ENCODE measurements around the gene EPGN.

EPGN gene

GRCh38 chr4:74308215-74308614 lies at the start of gene EPGN:
Gene EPGN (plus strand): TSS chr4:74308470. CDS start chr4:74308534, 64 bp downstream.
- DNase-seq: no peak

GRCh38 chr4:74258963-74259362 lies 49.3 kb upstream of the EPGN start:
- no peak for DNase-seq

GRCh38 chr4:74260036-74260435 lies 48.2 kb upstream of the EPGN start:
- no peak for DNase-seq

- no peak for DNase-seq
Observed at GRCh38 chr4:74262522-74262921, 45.7 kb upstream of the EPGN start.

- no peak for DNase-seq
Observed at GRCh38 chr4:74263551-74263950, 44.7 kb upstream of the EPGN start.

GRCh38 chr4:74266081-74266480 lies 42.2 kb upstream of the EPGN start:
- DNase-seq: no peak

- DNase-seq: no peak
Observed at GRCh38 chr4:74267998-74268606, 40.2 kb upstream of the EPGN start.

GRCh38 chr4:74268643-74269042 lies 39.6 kb upstream of the EPGN start:
- DNase-seq: no peak

GRCh38 chr4:74278490-74278889 lies 29.8 kb upstream of the EPGN start:
- no peak for DNase-seq

GRCh38 chr4:74279716-74280115 lies 28.6 kb upstream of the EPGN start:
- no peak for DNase-seq

- no peak for DNase-seq
Observed at GRCh38 chr4:74282926-74283325, 25.3 kb upstream of the EPGN start.

- DNase-seq: no peak
Observed at GRCh38 chr4:74283614-74284013, 24.7 kb upstream of the EPGN start.

- no peak for DNase-seq
Observed at GRCh38 chr4:74284053-74284452, 24.2 kb upstream of the EPGN start.

- no peak for DNase-seq
Observed at GRCh38 chr4:74287164-74287563, 21.1 kb upstream of the EPGN start.

GRCh38 chr4:74287791-74288190 lies 20.5 kb upstream of the EPGN start:
- DNase-seq: no peak

- no peak for DNase-seq
Observed at GRCh38 chr4:74291471-74291870, 16.8 kb upstream of the EPGN start.

- no peak for DNase-seq
Observed at GRCh38 chr4:74292111-74292870, 16.0 kb upstream of the EPGN start.

GRCh38 chr4:74293558-74293957 lies 14.7 kb upstream of the EPGN start:
- DNase-seq: no peak

GRCh38 chr4:74294681-74295080 lies 13.6 kb upstream of the EPGN start:
- no peak for DNase-seq

- DNase-seq: no peak
Observed at GRCh38 chr4:74297539-74297938, 10.7 kb upstream of the EPGN start.

- DNase-seq: no peak
Observed at GRCh38 chr4:74304095-74304625, 4.1 kb upstream of the EPGN start.

- no peak for DNase-seq
Observed at GRCh38 chr4:74305000-74305399, 3.3 kb upstream of the EPGN start.

- no peak for DNase-seq
Observed at GRCh38 chr4:74307170-74307569, 1.1 kb upstream of the EPGN start.

GRCh38 chr4:74309223-74309622 lies 953 bp downstream of the EPGN start:
- no peak for DNase-seq
